GM12878 (cell line): Measurements from ENCODE around the gene CMBL. TPM values are rescaled to one million over a fixed set of nuclear protein-coding genes. Genes with fewer than 3 reads are reported as not detected.

Experiments
- ATAC-seq: fragments of 200-7000 bp; cut with Tn5 transposase; 3 replicates; pipeline ENCODE4 v1.9.1; 2020; ENCODE audit warnings: mild to moderate bottlenecking, moderate library complexity
- BruUV-seq: library from RNA; stranded (reverse); fragments of 400-500 nt; replicated peaks from 2 replicates; lab custom pipeline; 2021; lab: Mats Ljungman, UMichigan
- CTCF ChIA-PET: fragments of 300-600 bp; sonication (Branson Sonifier 250); formaldehyde crosslinking; extraction: SDS; loops from one replicate; lab custom pipeline; 2021; ENCODE audit warnings: inconsistent platforms; lab: Yijun Ruan, JAX
- POLR2A ChIA-PET: fragments of 350-600 bp; formaldehyde crosslinking; extraction: SDS; loops from one replicate; lab custom pipeline; 2021; ENCODE audit warnings: inconsistent platforms; lab: Charles Lee
- RAD21 ChIA-PET: fragments of 300-600 bp; sonication (Branson Sonifier 250); formaldehyde crosslinking; loops from one replicate; lab custom pipeline; 2023; ENCODE audit warnings: antibody characterized with exemption; ENCODE audit not compliant: unreplicated experiment; lab: Charles Lee
- SMC1A ChIA-PET: fragments of 300-600 bp; sonication (Branson Sonifier 250); formaldehyde crosslinking; loops from one replicate; lab custom pipeline; 2023; ENCODE audit not compliant: unreplicated experiment, uncharacterized antibody; lab: Charles Lee
- DNase-seq: peaks from one replicate; pipeline ENCODE4 v3.0.0-alpha.2; 2011; ENCODE audit warnings: low read depth, low spot score
- FAIRE-seq: peaks from 3 replicates; lab custom pipeline; 2011; peaks lifted over from hg19 to GRCh38; lab: Jason Lieb, UNC
- H2AFZ ChIP-seq: 2 replicates; pipeline ENCODE4 v1.6.0; 2011; ENCODE audit warnings: low read depth, low read length, control low read depth; ENCODE audit not compliant: control insufficient read depth
- H3K27ac ChIP-seq: 2 replicates; pipeline ENCODE4 v1.5.1; 2011; ENCODE audit warnings: control low read depth; ENCODE audit not compliant: control insufficient read depth, insufficient read depth
- H3K27me3 ChIP-seq, 2 experiments: replicated peaks in 1 of 2; 2 replicates each; pipeline versions ENCODE4 v1.6.0 to v1.6.1; 2011; ENCODE audit warnings: low read length in 1 of 2; ENCODE audit not compliant: control insufficient read depth in 2 of 2, insufficient read depth in 2 of 2
- H3K36me3 ChIP-seq, 2 experiments: 2 replicates each; pipeline ENCODE4 v1.5.1; 2011; ENCODE audit warnings: low read length in 1 of 2; ENCODE audit not compliant: control insufficient read depth in 2 of 2, insufficient read depth in 2 of 2
- H3K4me1 ChIP-seq: 2 replicates; pipeline ENCODE4 v1.6.1; 2011; ENCODE audit warnings: mild to moderate bottlenecking, low read length, moderate library complexity, mixed read lengths; ENCODE audit not compliant: control insufficient read depth, insufficient read depth
- H3K4me2 ChIP-seq: 2 replicates; pipeline ENCODE4 v1.6.0; 2011; ENCODE audit warnings: control low read depth; ENCODE audit not compliant: control insufficient read depth, insufficient read depth
- H3K4me3 ChIP-seq: fragments of 200-600 bp; sonication (generic); 2 replicates; pipeline ENCODE4 v1.5.1; 2016
- H3K79me2 ChIP-seq: 2 replicates; pipeline ENCODE4 v1.6.0; 2011; ENCODE audit warnings: low read length; ENCODE audit not compliant: control insufficient read depth, insufficient read depth
- H3K9ac ChIP-seq: 2 replicates; pipeline ENCODE4 v1.8.0; 2011; ENCODE audit warnings: low read length, control low read depth, mixed read lengths; ENCODE audit not compliant: control insufficient read depth, insufficient read depth
- H3K9me3 ChIP-seq: replicated peaks from 3 replicates; pipeline ENCODE4 v1.5.1; 2011; ENCODE audit warnings: mild to moderate bottlenecking, low read length; ENCODE audit not compliant: control insufficient read depth, insufficient read depth
- H4K20me1 ChIP-seq: 2 replicates; pipeline ENCODE4 v1.6.0; 2011; ENCODE audit not compliant: control insufficient read depth, insufficient read depth
- CHD1 ChIP-seq: IDR thresholded peaks from 2 replicates; pipeline ENCODE4 v1.6.1; 2012; ENCODE audit warnings: low read depth, low read length, improper control_type of control experiment
- ETV6 ChIP-seq, 2 experiments: fragments of 450-650 bp in 1 of 2; IDR thresholded peaks in 1 of 2; conservative IDR thresholded peaks in 1 of 2; 2 replicates each; pipeline ENCODE4 v1.6.1; 2014; ENCODE audit warnings: antibody characterized with exemption in 1 of 2, borderline replicate concordance in 1 of 2, low read depth in 1 of 2, mild to moderate bottlenecking in 1 of 2, moderate library complexity in 1 of 2
- HDAC6 ChIP-seq: fragments of 200-600 bp; sonication (generic); IDR thresholded peaks from one replicate; pipeline ENCODE4 v1.8.0; 2017; ENCODE audit warnings: antibody characterized with exemption; ENCODE audit not compliant: unreplicated experiment
- KLF5 ChIP-seq: fragments of 450-650 bp; IDR thresholded peaks from 2 replicates; pipeline ENCODE4 v1.6.1; 2014; ENCODE audit warnings: mild to moderate bottlenecking; ENCODE audit not compliant: partially characterized antibody
- NBN ChIP-seq: fragments of 450-650 bp; IDR thresholded peaks from 2 replicates; pipeline ENCODE4 v1.6.1; 2016
- PKNOX1 ChIP-seq: fragments of 450-650 bp; IDR thresholded peaks from 2 replicates; pipeline ENCODE4 v1.6.1; 2016; ENCODE audit warnings: mild to moderate bottlenecking
- RFX5 ChIP-seq: IDR thresholded peaks from 2 replicates; pipeline ENCODE4 v1.6.1; 2011; ENCODE audit warnings: low read depth, low read length, improper control_type of control experiment
- SIX5 ChIP-seq: IDR thresholded peaks from 2 replicates; pipeline ENCODE4 v1.6.1; 2011; ENCODE audit warnings: mild to moderate bottlenecking, low read depth, low read length, moderate library complexity; ENCODE audit not compliant: severe bottlenecking
- SMAD5 ChIP-seq: IDR thresholded peaks from 2 replicates; pipeline ENCODE4 v1.6.1; 2016; ENCODE audit warnings: antibody characterized with exemption, low read depth
- SPI1 ChIP-seq: IDR thresholded peaks from 2 replicates; pipeline ENCODE4 v1.6.1; 2011; ENCODE audit warnings: low read depth, mild to moderate bottlenecking, low read length, moderate library complexity, borderline replicate concordance; ENCODE audit not compliant: insufficient read depth
- SRF ChIP-seq, 2 experiments: IDR thresholded peaks; 2 replicates each; pipeline ENCODE4 v1.6.1; 2011; ENCODE audit warnings: low read depth in 2 of 2, low read length in 2 of 2, mild to moderate bottlenecking in 1 of 2, moderate library complexity in 1 of 2
- USF1 ChIP-seq: IDR thresholded peaks from 2 replicates; pipeline ENCODE4 v1.6.1; 2011; ENCODE audit warnings: borderline replicate concordance, low read depth, mild to moderate bottlenecking, moderate library complexity, mixed read lengths, low read length; ENCODE audit not compliant: insufficient read depth; ENCODE audit errors: extremely low read length
- YY1 ChIP-seq: IDR thresholded peaks from 2 replicates; pipeline ENCODE4 v1.6.1; 2011; ENCODE audit warnings: low read depth, mild to moderate bottlenecking, low read length
- ZNF207 ChIP-seq: fragments of 450-650 bp; IDR thresholded peaks from 2 replicates; pipeline ENCODE4 v1.6.1; 2014; ENCODE audit warnings: antibody characterized with exemption, mild to moderate bottlenecking, borderline replicate concordance
- ZNF592 ChIP-seq: fragments of 450-650 bp; IDR thresholded peaks from 2 replicates; pipeline ENCODE4 v1.6.1; 2017; ENCODE audit warnings: mild to moderate bottlenecking, moderate library complexity
- WGBS: methylation state at CpG from one replicate; pipeline ENCODE4 v1.1.6; 2016; ENCODE audit warnings: low lambda C conversion rate; ENCODE audit not compliant: insufficient replicate concordance, insufficient coverage; ENCODE audit errors: missing lambda C conversion rate; 5-methylcytosine and 5-hydroxymethylcytosine counted together
- in situ Hi-C: fragments of 300-500 bp; cut with MboI; formaldehyde crosslinking; loops from 9 replicates; pipeline ENCODE4 v1.14.3; 2018; ENCODE audit warnings: mixed read lengths
- intact Hi-C: fragments of 100-400 bp; cut with micrococcal nuclease; formaldehyde crosslinking; loops from one replicate; pipeline ENCODE4 v1.14.2; 2022; ENCODE audit not compliant: unreplicated experiment
- polyA plus RNA-seq, 11 experiments: library from polyadenylated mRNA; depleted of rRNA in 4 of 11; unstranded in 6 of 11; stranded (reverse) in 5 of 11; fragments of >200 nt; fragmentation: Nextera tagmentation in 4 of 11; fragmentation: Illumina TruSeq in 1 of 11; extraction: Ambion mirVana in 4 of 11; extraction: Trizol in 1 of 11; gene quantifications; 1 replicate in 1 of 11; 2 replicates in 10 of 11; pipeline versions ENCODE4 v1.2.1 to v1.2.3, GENCODE V29; 2011 to 2016; ENCODE audit warnings: inconsistent platforms in 2 of 11, missing spikeins in 2 of 11, low read depth in 1 of 11
- total RNA-seq, 4 experiments: library from RNA; depleted of rRNA in 3 of 4; stranded (reverse); fragments of >200 nt in 3 of 4; fragmentation: Illumina TruSeq in 1 of 4; extraction: Trizol in 1 of 4; gene quantifications; 2 replicates each; pipeline versions ENCODE4 v1.2.1 to v1.2.3, GENCODE V29; 2013 to 2021

Gene CMBL
- total and polyA plus RNA-seq, 10 of the 15 experiments (the other 5 are each of a cell fraction or from before 2014, with no cell fraction given) = 1.8 to 15.6 (median 7.5) TPM

- TF ChIP-seq YY1 = no peak
These were observed 63.3 kb downstream of the CMBL start (continued) for GRCh38 chr5:10244342-10244944.

- intact Hi-C loops = no loop called here
- ChIA-PET SMC1A (no interaction called here), RAD21 (no interaction called here), POLR2A (interaction anchor here (0.6 kb wide), 1 partner anchor 37 kb away, joined by 5 read pairs; no protein-coding TSS in a partner anchor), CTCF (interaction anchor here (1.0 kb wide), 1 partner anchor 40 kb away, joined by 3 read pairs; no protein-coding TSS in a partner anchor)
- Histone ChIP-seq H2AFZ (no peak overlapping the region), H3K36me3 (no peaks in the 10 kb centered on the region), H3K4me3 (no peak overlapping the region), H4K20me1 (no peaks in the 10 kb centered on the region), H3K9ac (no peak overlapping the region), H3K9me3 (no peaks in the 10 kb centered on the region), H3K27ac (no peak overlapping the region), H3K27me3 (no peaks in the 10 kb centered on the region), H3K4me2 (no peak overlapping the region), H3K4me1 (peaks cover 6% of the 10 kb centered on the region; the same call in 1 of the 2 replicates), H3K79me2 (peaks cover 14% of the 10 kb centered on the region)
- FAIRE-seq (no peak), ATAC-seq (peak; percentile 32; the same call in 2 of the 3 replicates), DNase-seq (no peak)
- BruUV-seq = no TSS peak
- in situ Hi-C loops = no loop called here
- WGBS = 94% methylated on average over 1 of the region's 1 CpG
- TF ChIP-seq CHD1 (no peak), ZNF592 (no peak), SIX5 (no peak), ETV6 (conservative IDR thresholded peaks at IDR 0.05 in 1 of 2, IDR thresholded peaks at IDR 0.05 in 1 of 2; ENCODE audit: borderline replicate concordance in 1 of 2, low read depth in 1 of 2) (no peak), RFX5 (no peak), SPI1 (no peak), SRF (IDR thresholded peaks at IDR 0.05; ENCODE audit: low read depth in 2 of 2, low read length in 2 of 2) (no peak), SMAD5 (no peak), KLF5 (no peak), ZNF207 (no peak), USF1 (no peak), PKNOX1 (no peak), NBN (no peak), HDAC6 (no peak)
These were observed 64.0 kb downstream of the CMBL start for GRCh38 chr5:10243660-10244240.
